GM12878 (cell line): ENCODE measurements around the gene UBE2D1. TPM values are rescaled to one million over a fixed set of nuclear protein-coding genes. Genes with fewer than 3 reads are reported as not detected.

Experiments
- ATAC-seq: fragments of 200-7000 bp; cut with Tn5 transposase; 3 replicates; pipeline ENCODE4 v1.9.1; 2020; ENCODE audit warnings: mild to moderate bottlenecking, moderate library complexity
- BruUV-seq: library from RNA; stranded (reverse); fragments of 400-500 nt; replicated peaks from 2 replicates; lab custom pipeline; 2021; lab: Mats Ljungman, UMichigan
- CTCF ChIA-PET: fragments of 300-600 bp; sonication (Branson Sonifier 250); formaldehyde crosslinking; extraction: SDS; loops from one replicate; lab custom pipeline; 2021; ENCODE audit warnings: inconsistent platforms; lab: Yijun Ruan, JAX
- POLR2A ChIA-PET: fragments of 350-600 bp; formaldehyde crosslinking; extraction: SDS; loops from one replicate; lab custom pipeline; 2021; ENCODE audit warnings: inconsistent platforms; lab: Charles Lee
- RAD21 ChIA-PET: fragments of 300-600 bp; sonication (Branson Sonifier 250); formaldehyde crosslinking; loops from one replicate; lab custom pipeline; 2023; ENCODE audit warnings: antibody characterized with exemption; ENCODE audit not compliant: unreplicated experiment; lab: Charles Lee
- SMC1A ChIA-PET: fragments of 300-600 bp; sonication (Branson Sonifier 250); formaldehyde crosslinking; loops from one replicate; lab custom pipeline; 2023; ENCODE audit not compliant: unreplicated experiment, uncharacterized antibody; lab: Charles Lee
- DNase-seq: peaks from one replicate; pipeline ENCODE4 v3.0.0-alpha.2; 2011; ENCODE audit warnings: low read depth, low spot score
- FAIRE-seq: peaks from 3 replicates; lab custom pipeline; 2011; peaks lifted over from hg19 to GRCh38; lab: Jason Lieb, UNC
- H2AFZ ChIP-seq: 2 replicates; pipeline ENCODE4 v1.6.0; 2011; ENCODE audit warnings: low read depth, low read length, control low read depth; ENCODE audit not compliant: control insufficient read depth
- H3K27ac ChIP-seq: 2 replicates; pipeline ENCODE4 v1.5.1; 2011; ENCODE audit warnings: control low read depth; ENCODE audit not compliant: control insufficient read depth, insufficient read depth
- H3K27me3 ChIP-seq, 2 experiments: replicated peaks in 1 of 2; 2 replicates each; pipeline versions ENCODE4 v1.6.0 to v1.6.1; 2011; ENCODE audit warnings: low read length in 1 of 2; ENCODE audit not compliant: control insufficient read depth in 2 of 2, insufficient read depth in 2 of 2
- H3K36me3 ChIP-seq, 2 experiments: 2 replicates each; pipeline ENCODE4 v1.5.1; 2011; ENCODE audit warnings: low read length in 1 of 2; ENCODE audit not compliant: control insufficient read depth in 2 of 2, insufficient read depth in 2 of 2
- H3K4me1 ChIP-seq: 2 replicates; pipeline ENCODE4 v1.6.1; 2011; ENCODE audit warnings: mild to moderate bottlenecking, low read length, moderate library complexity, mixed read lengths; ENCODE audit not compliant: control insufficient read depth, insufficient read depth
- H3K4me2 ChIP-seq: 2 replicates; pipeline ENCODE4 v1.6.0; 2011; ENCODE audit warnings: control low read depth; ENCODE audit not compliant: control insufficient read depth, insufficient read depth
- H3K4me3 ChIP-seq: fragments of 200-600 bp; sonication (generic); 2 replicates; pipeline ENCODE4 v1.5.1; 2016
- H3K79me2 ChIP-seq: 2 replicates; pipeline ENCODE4 v1.6.0; 2011; ENCODE audit warnings: low read length; ENCODE audit not compliant: control insufficient read depth, insufficient read depth
- H3K9ac ChIP-seq: 2 replicates; pipeline ENCODE4 v1.8.0; 2011; ENCODE audit warnings: low read length, control low read depth, mixed read lengths; ENCODE audit not compliant: control insufficient read depth, insufficient read depth
- H3K9me3 ChIP-seq: replicated peaks from 3 replicates; pipeline ENCODE4 v1.5.1; 2011; ENCODE audit warnings: mild to moderate bottlenecking, low read length; ENCODE audit not compliant: control insufficient read depth, insufficient read depth
- H4K20me1 ChIP-seq: 2 replicates; pipeline ENCODE4 v1.6.0; 2011; ENCODE audit not compliant: control insufficient read depth, insufficient read depth
- BCL3 ChIP-seq: IDR thresholded peaks from 2 replicates; pipeline ENCODE4 v1.6.1; 2011; ENCODE audit warnings: borderline replicate concordance, low read depth, mild to moderate bottlenecking, moderate library complexity, low read length; ENCODE audit not compliant: insufficient read depth, poor library complexity, severe bottlenecking
- BMI1 ChIP-seq: fragments of 450-650 bp; IDR thresholded peaks from 2 replicates; pipeline ENCODE4 v1.6.1; 2016; ENCODE audit warnings: mild to moderate bottlenecking, moderate library complexity, borderline replicate concordance
- CREM ChIP-seq: IDR thresholded peaks from 2 replicates; pipeline ENCODE4 v1.6.1; 2014; ENCODE audit warnings: antibody characterized with exemption, low read depth
- E4F1 ChIP-seq: fragments of 450-650 bp; IDR thresholded peaks from 2 replicates; pipeline ENCODE4 v1.6.1; 2018; ENCODE audit warnings: borderline replicate concordance, mild to moderate bottlenecking; ENCODE audit not compliant: partially characterized antibody
- ETV6 ChIP-seq, 2 experiments: fragments of 450-650 bp in 1 of 2; IDR thresholded peaks in 1 of 2; conservative IDR thresholded peaks in 1 of 2; 2 replicates each; pipeline ENCODE4 v1.6.1; 2014; ENCODE audit warnings: antibody characterized with exemption in 1 of 2, borderline replicate concordance in 1 of 2, low read depth in 1 of 2, mild to moderate bottlenecking in 1 of 2, moderate library complexity in 1 of 2
- FOS ChIP-seq: IDR thresholded peaks from 3 replicates; pipeline ENCODE4 v1.6.1; 2011; ENCODE audit warnings: borderline replicate concordance; ENCODE audit not compliant: insufficient read length; ENCODE audit errors: extremely low read depth
- HCFC1 ChIP-seq: fragments of 150-350 bp; IDR thresholded peaks from 2 replicates; pipeline ENCODE4 v1.6.1; 2014; ENCODE audit warnings: low read length
- IKZF2 ChIP-seq, 2 experiments: fragments of 450-650 bp; IDR thresholded peaks; 2 replicates each; pipeline ENCODE4 v1.6.1; 2017; ENCODE audit warnings: mild to moderate bottlenecking in 2 of 2, moderate library complexity in 2 of 2
- KDM1A ChIP-seq: fragments of 200-600 bp; sonication (generic); IDR thresholded peaks from 2 replicates; pipeline ENCODE4 v1.6.1; 2016; ENCODE audit warnings: borderline replicate concordance
- NBN ChIP-seq: fragments of 450-650 bp; IDR thresholded peaks from 2 replicates; pipeline ENCODE4 v1.6.1; 2016
- NFXL1 ChIP-seq: fragments of 450-650 bp; IDR thresholded peaks from 2 replicates; pipeline ENCODE4 v1.6.1; 2017; ENCODE audit warnings: antibody characterized with exemption, mild to moderate bottlenecking, borderline replicate concordance
- POLR2A ChIP-seq: IDR thresholded peaks from 2 replicates; pipeline ENCODE4 v1.6.1; 2011; ENCODE audit warnings: low read depth, mild to moderate bottlenecking, low read length
- TAF1 ChIP-seq: IDR thresholded peaks from 2 replicates; pipeline ENCODE4 v1.6.1; 2011; ENCODE audit warnings: mild to moderate bottlenecking, low read depth, low read length, borderline replicate concordance
- USF1 ChIP-seq: IDR thresholded peaks from 2 replicates; pipeline ENCODE4 v1.6.1; 2011; ENCODE audit warnings: borderline replicate concordance, low read depth, mild to moderate bottlenecking, moderate library complexity, mixed read lengths, low read length; ENCODE audit not compliant: insufficient read depth; ENCODE audit errors: extremely low read length
- ZZZ3 ChIP-seq: IDR thresholded peaks from 2 replicates; pipeline ENCODE4 v1.6.1; 2011; ENCODE audit warnings: low read depth; ENCODE audit not compliant: control insufficient read depth, insufficient read length
- WGBS: methylation state at CpG from one replicate; pipeline ENCODE4 v1.1.6; 2016; ENCODE audit warnings: low lambda C conversion rate; ENCODE audit not compliant: insufficient replicate concordance, insufficient coverage; ENCODE audit errors: missing lambda C conversion rate; 5-methylcytosine and 5-hydroxymethylcytosine counted together
- in situ Hi-C: fragments of 300-500 bp; cut with MboI; formaldehyde crosslinking; loops from 9 replicates; pipeline ENCODE4 v1.14.3; 2018; ENCODE audit warnings: mixed read lengths
- intact Hi-C: fragments of 100-400 bp; cut with micrococcal nuclease; formaldehyde crosslinking; loops from one replicate; pipeline ENCODE4 v1.14.2; 2022; ENCODE audit not compliant: unreplicated experiment
- polyA plus RNA-seq, 11 experiments: library from polyadenylated mRNA; depleted of rRNA in 4 of 11; unstranded in 6 of 11; stranded (reverse) in 5 of 11; fragments of >200 nt; fragmentation: Nextera tagmentation in 4 of 11; fragmentation: Illumina TruSeq in 1 of 11; extraction: Ambion mirVana in 4 of 11; extraction: Trizol in 1 of 11; gene quantifications; 1 replicate in 1 of 11; 2 replicates in 10 of 11; pipeline versions ENCODE4 v1.2.1 to v1.2.3, GENCODE V29; 2011 to 2016; ENCODE audit warnings: inconsistent platforms in 2 of 11, missing spikeins in 2 of 11, low read depth in 1 of 11
- total RNA-seq, 4 experiments: library from RNA; depleted of rRNA in 3 of 4; stranded (reverse); fragments of >200 nt in 3 of 4; fragmentation: Illumina TruSeq in 1 of 4; extraction: Trizol in 1 of 4; gene quantifications; 2 replicates each; pipeline versions ENCODE4 v1.2.1 to v1.2.3, GENCODE V29; 2013 to 2021

UBE2D1 gene
- total and polyA plus RNA-seq, 10 of the 15 experiments (the other 5 are each of a cell fraction or from before 2014, with no cell fraction given) = 6.1 to 32.0 (median 15.5) TPM

- TF ChIP-seq ETV6 (conservative IDR thresholded peaks at IDR 0.05 in 1 of 2, IDR thresholded peaks at IDR 0.05 in 1 of 2; ENCODE audit: borderline replicate concordance in 1 of 2, low read depth in 1 of 2) (0 out of 4 replicates have a peak, but pooled peaks of 1 of the 2 experiments have one; percentile 24), NFXL1 (no peak), HCFC1 (no peak), E4F1 (no peak), KDM1A (no peak)
These were observed 38.0 kb downstream of the UBE2D1 start (continued) for GRCh38 chr10:58372607-58373441.

- RAD21 ChIA-PET = no interaction called here
- WGBS = 98% methylated on average over 3 of the region's 3 CpGs
- Histone ChIP-seq H2AFZ (no peak overlapping the region), H3K27me3 (no peaks in the 10 kb centered on the region), H3K36me3 (no peaks in the 10 kb centered on the region), H3K9ac (no peak overlapping the region), H3K4me2 (no peak overlapping the region), H3K79me2 (no peaks in the 10 kb centered on the region), H3K9me3 (no peaks in the 10 kb centered on the region), H3K27ac (no peak overlapping the region), H3K4me1 (peaks cover 6% of the 10 kb centered on the region), H3K4me3 (no peak overlapping the region), H4K20me1 (no peaks in the 10 kb centered on the region)
- POLR2A ChIA-PET = no interaction called here
- DNase-seq = no peak
- FAIRE-seq = no peak
- SMC1A ChIA-PET = interaction anchor here (1.0 to 1.3 kb wide), 2 partner anchors 8 kb away, joined by 3 to 5 read pairs; no protein-coding TSS in a partner anchor
- intact Hi-C loops (loop anchor here (5.0 kb wide), 1 partner anchor 36 kb away; the partner anchor contains the start of gene UBE2D1), in situ Hi-C loops (no loop called here)
- peak; percentile 17; the same call in 2 of the 3 replicates for ATAC-seq
- CTCF ChIA-PET = interaction anchor here (1.1 to 1.3 kb wide), 3 partner anchors 9 to 74 kb away, joined by 3 to 4 read pairs (median 3); partner anchors contain the start of gene TFAM
- BruUV-seq = no TSS peak
- TF ChIP-seq USF1 = no peak
- no peak for TF ChIP-seq BMI1
- no peak for TF ChIP-seq NBN
- no peak for TF ChIP-seq TAF1
- no peak for TF ChIP-seq BCL3
- TF ChIP-seq CREM = no peak
- no peak for TF ChIP-seq NFXL1
- TF ChIP-seq FOS = no peak
- no peak for TF ChIP-seq IKZF2 (IDR thresholded peaks at IDR 0.05)
- TF ChIP-seq POLR2A = no peak
- TF ChIP-seq ZZZ3 = no peak
These were observed 38.6 kb downstream of the UBE2D1 start for GRCh38 chr10:58373442-58373827.
